Midbrain (tissue), 1 donor: ENCODE data around the gene TBRG4.
"Not testable (repeated sequence)": the region's sequence is repeated elsewhere in the genome, so short reads cannot be mapped to it uniquely, and the experiment has no call there.

ENCODE experiments used
- DNase-seq: peaks from one replicate; lab custom pipeline; 2025; lab: John Stamatoyannopoulos, UW

The TBRG4 gene

GRCh38 chr7:45116048-45116447 lies 4.6 kb upstream of the TBRG4 start:
- DNase-seq, result no peak

GRCh38 chr7:45114926-45115325 lies 3.4 kb upstream of the TBRG4 start:
- DNase-seq, result no peak

- not testable (repeated sequence) for DNase-seq
Measured at GRCh38 chr7:45114257-45114656, 2.8 kb upstream of the TBRG4 start.

GRCh38 chr7:45112648-45113047 lies 1.2 kb upstream of the TBRG4 start:
- no peak for DNase-seq

GRCh38 chr7:45108863-45109262 lies 2.6 kb downstream of the TBRG4 start:
- DNase-seq, result no peak

GRCh38 chr7:45107356-45107755 lies 4.1 kb downstream of the TBRG4 start:
- no peak for DNase-seq

- DNase-seq, result no peak
Measured at GRCh38 chr7:45106820-45107219, 4.7 kb downstream of the TBRG4 start.

GRCh38 chr7:45105588-45106188 lies 5.8 kb downstream of the TBRG4 start:
- DNase-seq, result no peak

- DNase-seq, result no peak
Measured at GRCh38 chr7:45104844-45105587, 6.5 kb downstream of the TBRG4 start.

- no peak for DNase-seq
Measured at GRCh38 chr7:45103958-45104843, 7.3 kb downstream of the TBRG4 start.

- DNase-seq, result no peak
Measured at GRCh38 chr7:45102785-45103712, 8.4 kb downstream of the TBRG4 start.

GRCh38 chr7:45101748-45102147 lies 9.7 kb downstream of the TBRG4 start:
- DNase-seq, result no peak

GRCh38 chr7:45100761-45101480 lies 10.6 kb downstream of the TBRG4 start:
- DNase-seq, result no peak

- DNase-seq, result no peak
Measured at GRCh38 chr7:45099891-45100760, 11.4 kb downstream of the TBRG4 start.

- DNase-seq, result no peak
Measured at GRCh38 chr7:45098983-45099839, 12.3 kb downstream of the TBRG4 start.

GRCh38 chr7:45092931-45093235 lies 18.6 kb downstream of the TBRG4 start:
- DNase-seq, result no peak

GRCh38 chr7:45092100-45092930 lies 19.2 kb downstream of the TBRG4 start:
- DNase-seq, result no peak

GRCh38 chr7:45089341-45089891 lies 22.1 kb downstream of the TBRG4 start:
- DNase-seq, result peak; percentile 97
